ENCODE results near the gene EYS. TPM values are rescaled to one million over a fixed set of nuclear protein-coding genes. Genes with fewer than 3 reads are reported as not detected.

Gene EYS
- polyA plus RNA-seq, 1 experiment, result not detected

GRCh38 chr6:65452333-65452732, 254.7 kb downstream of the EYS start:
- Histone ChIP-seq H3K27me3 (ENCODE audit: control insufficient read depth, insufficient read depth, low read length) (no peaks in the 10 kb centered on the region), H3K4me3 (ENCODE audit: low read depth, low read length) (no peak overlapping the region), H3K9me3 (ENCODE audit: control insufficient read depth, insufficient read depth, low read length) (no peaks in the 10 kb centered on the region), H3K27ac (ENCODE audit: low read depth, low read length) (no peak overlapping the region)
- TF ChIP-seq CTCF (IDR thresholded peaks at IDR 0.05; ENCODE audit: low read depth, low read length), result no peak
- POLR2A ChIA-PET, result no interaction called here
- CTCF ChIA-PET, result interaction anchor here (0.7 kb wide), 1 partner anchor 68 kb away, joined by 3 read pairs; no protein-coding TSS in a partner anchor
- no peak for DNase-seq (ENCODE audit: low read depth, low spot score)

GRCh38 chr6:65450451-65450850, 256.6 kb downstream of the EYS start:
- no peak for TF ChIP-seq CTCF (IDR thresholded peaks at IDR 0.05; ENCODE audit: low read depth, low read length)
- no peaks in the 10 kb centered on the region for H3K9me3 ChIP-seq (ENCODE audit: control insufficient read depth, insufficient read depth, low read length)
- no peak for DNase-seq (ENCODE audit: low read depth, low spot score)
- H3K27me3 ChIP-seq (ENCODE audit: control insufficient read depth, insufficient read depth, low read length), result no peaks in the 10 kb centered on the region
- CTCF ChIA-PET, result no interaction called here
- POLR2A ChIA-PET, result no interaction called here
- H3K27ac ChIP-seq (ENCODE audit: low read depth, low read length), result no peak overlapping the region
- no peak overlapping the region for H3K4me3 ChIP-seq (ENCODE audit: low read depth, low read length)

- DNase-seq (ENCODE audit: low read depth, low spot score), result no peak
- CTCF ChIA-PET, result no interaction called here
- Histone ChIP-seq H3K27ac (ENCODE audit: low read depth, low read length) (no peak overlapping the region), H3K9me3 (ENCODE audit: control insufficient read depth, insufficient read depth, low read length) (no peaks in the 10 kb centered on the region), H3K4me3 (ENCODE audit: low read depth, low read length) (no peak overlapping the region), H3K27me3 (ENCODE audit: control insufficient read depth, insufficient read depth, low read length) (no peaks in the 10 kb centered on the region)
- no peak for TF ChIP-seq CTCF (IDR thresholded peaks at IDR 0.05; ENCODE audit: low read depth, low read length)
- POLR2A ChIA-PET, result no interaction called here
These were observed 257.1 kb downstream of the EYS start for GRCh38 chr6:65449926-65450325.

- H3K4me3 ChIP-seq (ENCODE audit: low read depth, low read length), result no peak overlapping the region
- DNase-seq (ENCODE audit: low read depth, low spot score), result no peak
- H3K9me3 ChIP-seq (ENCODE audit: control insufficient read depth, insufficient read depth, low read length), result no peaks in the 10 kb centered on the region
- ChIA-PET CTCF (no interaction called here), POLR2A (no interaction called here)
- no peak overlapping the region for H3K27ac ChIP-seq (ENCODE audit: low read depth, low read length)
- no peaks in the 10 kb centered on the region for H3K27me3 ChIP-seq (ENCODE audit: control insufficient read depth, insufficient read depth, low read length)
- no peak for TF ChIP-seq CTCF (IDR thresholded peaks at IDR 0.05; ENCODE audit: low read depth, low read length)
These were observed 258.2 kb downstream of the EYS start for GRCh38 chr6:65448866-65449265.

- ChIA-PET POLR2A (no interaction called here), CTCF (no interaction called here)
- Histone ChIP-seq H3K9me3 (ENCODE audit: control insufficient read depth, insufficient read depth, low read length) (no peaks in the 10 kb centered on the region), H3K27me3 (ENCODE audit: control insufficient read depth, insufficient read depth, low read length) (no peaks in the 10 kb centered on the region), H3K4me3 (ENCODE audit: low read depth, low read length) (no peak overlapping the region), H3K27ac (ENCODE audit: low read depth, low read length) (no peak overlapping the region)
- no peak for DNase-seq (ENCODE audit: low read depth, low spot score)
- TF ChIP-seq CTCF (IDR thresholded peaks at IDR 0.05; ENCODE audit: low read depth, low read length), result no peak
These were observed 270.7 kb downstream of the EYS start for GRCh38 chr6:65436281-65436680.

All from AG04450 (cell line).